B cell (primary cell): ENCODE data around the gene EPB41L2. TPM values are rescaled to one million over a fixed set of nuclear protein-coding genes. Genes with fewer than 3 reads are reported as not detected.
A peak's percentile ranks its signal among the peaks of the same experiment; 100 is the strongest.

ENCODE experiments used
- ATAC-seq: fragments of 200-7000 bp; cut with Tn5 transposase; one replicate; pipeline ENCODE4 v1.10.0; 2021; ENCODE audit warnings: low read depth, mild to moderate bottlenecking, moderate number of reproducible peaks, moderate library complexity
- CTCF ChIA-PET: fragments of 350-600 bp; sonication (Branson Sonifier 250); formaldehyde crosslinking; loops from one replicate; lab custom pipeline; 2021; ENCODE audit warnings: antibody characterized with exemption, inconsistent platforms; lab: Charles Lee
- POLR2A ChIA-PET: fragments of 350-600 bp; sonication (Branson Sonifier 250); formaldehyde crosslinking; loops from one replicate; lab custom pipeline; 2021; ENCODE audit warnings: antibody characterized with exemption; lab: Charles Lee
- DNase-seq: peaks from one replicate; pipeline ENCODE4 v3.0.0; 2013
- H2AFZ ChIP-seq: 2 replicates; pipeline ENCODE4 v1.6.1; 2012; ENCODE audit warnings: mild to moderate bottlenecking, low read depth, low read length; ENCODE audit not compliant: insufficient read depth, poor library complexity, severe bottlenecking
- H3K27ac ChIP-seq, 2 donors: 1 replicate in 1 of 2; 2 replicates in 1 of 2; pipeline ENCODE4 v1.5.1; 2012 to 2013; ENCODE audit warnings: low read length in 2 of 2, mild to moderate bottlenecking in 2 of 2, moderate library complexity in 1 of 2
- H3K27me3 ChIP-seq, 4 experiments: fragments of 200-600 bp in 1 of 4; sonication (generic) in 1 of 4; replicated peaks in 1 of 4; 1 replicate in 2 of 4; 2 replicates in 2 of 4; pipeline versions ENCODE4 v1.6.1 to v1.7.0; 2013 to 2016; ENCODE audit warnings: low read length in 3 of 4, mild to moderate bottlenecking in 2 of 4, mixed read lengths in 1 of 4, moderate library complexity in 1 of 4; ENCODE audit not compliant: insufficient read depth in 4 of 4, control insufficient read depth in 3 of 4; ENCODE audit errors: control extremely low read depth in 1 of 4
- H3K36me3 ChIP-seq, 2 experiments: replicated peaks in 1 of 2; 1 replicate in 1 of 2; 2 replicates in 1 of 2; pipeline versions ENCODE4 v1.6.1 to v1.7.1; 2013; ENCODE audit warnings: low read length in 1 of 2; ENCODE audit not compliant: insufficient read depth in 2 of 2, control insufficient read depth in 1 of 2; ENCODE audit errors: control extremely low read depth in 1 of 2, extremely low read depth in 1 of 2
- H3K4me1 ChIP-seq, 2 donors: fragments of 200-600 bp in 1 of 2; sonication (generic) in 1 of 2; 1 replicate in 1 of 2; 2 replicates in 1 of 2; pipeline versions ENCODE4 v1.5.1 to v1.6.1; 2013 to 2017; ENCODE audit warnings: low read length in 2 of 2; ENCODE audit not compliant: control insufficient read depth in 2 of 2, insufficient read depth in 2 of 2
- H3K4me2 ChIP-seq: replicated peaks from 2 replicates; pipeline ENCODE3; 2012; ENCODE audit warnings: mild to moderate bottlenecking, low read depth, low read length; ENCODE audit not compliant: poor library complexity, severe bottlenecking
- H3K4me3 ChIP-seq, 5 experiments: fragments of 200-600 bp in 1 of 5; sonication (generic) in 1 of 5; 1 replicate in 3 of 5; 2 replicates in 2 of 5; pipeline versions ENCODE4 v1.5.1 to v1.7.0; 2011 to 2016; ENCODE audit warnings: low read length in 4 of 5, mild to moderate bottlenecking in 4 of 5, low read depth in 2 of 5, control low read depth in 1 of 5, moderate library complexity in 1 of 5; ENCODE audit not compliant: insufficient read depth in 1 of 5; ENCODE audit errors: control extremely low read depth in 1 of 5, extremely low read depth in 1 of 5
- H3K79me2 ChIP-seq: fragments of 200-600 bp; sonication (generic); one replicate; pipeline ENCODE4 v1.6.0; 2016; ENCODE audit warnings: low read length; ENCODE audit not compliant: control insufficient read depth, insufficient read depth
- H3K9ac ChIP-seq: fragments of 200-600 bp; sonication (generic); 2 replicates; pipeline ENCODE4 v1.6.1; 2017; ENCODE audit warnings: mild to moderate bottlenecking, low read length, moderate library complexity
- H3K9me3 ChIP-seq, 3 donors: one replicate each; pipeline versions ENCODE4 v1.6.1 to v1.7.1; 2013; ENCODE audit warnings: low read length in 2 of 3; ENCODE audit not compliant: control insufficient read depth in 2 of 3, insufficient read depth in 1 of 3; ENCODE audit errors: control extremely low read depth in 1 of 3
- H4K20me1 ChIP-seq: 2 replicates; pipeline ENCODE4 v1.6.0; 2012; ENCODE audit warnings: mild to moderate bottlenecking, low read length; ENCODE audit not compliant: insufficient read depth, control insufficient read depth, poor library complexity, severe bottlenecking
- H3K27ac Mint-ChIP-seq: one replicate; pipeline ENCODE4 v1.8.0; 2021; ENCODE audit warnings: mixed read lengths
- H3K27me3 Mint-ChIP-seq: one replicate; pipeline ENCODE4 v1.8.0; 2021; ENCODE audit warnings: mixed read lengths
- H3K4me1 Mint-ChIP-seq: one replicate; pipeline ENCODE4 v1.8.0; 2021; ENCODE audit warnings: mixed read lengths
- H3K4me3 Mint-ChIP-seq: one replicate; pipeline ENCODE4 v1.8.0; 2021; ENCODE audit warnings: mixed read lengths
- H3K9me3 Mint-ChIP-seq: one replicate; pipeline ENCODE4 v1.8.0; 2022; ENCODE audit warnings: mixed read lengths; ENCODE audit not compliant: insufficient read depth
- EZH2 ChIP-seq: IDR thresholded peaks from 2 replicates; pipeline ENCODE4 v1.6.1; 2012; ENCODE audit warnings: borderline replicate concordance, low read depth, mild to moderate bottlenecking, moderate library complexity, low read length; ENCODE audit not compliant: insufficient read depth, poor library complexity, severe bottlenecking
- WGBS: methylation state at CpG from one replicate; pipeline ENCODE4 v1.1.5; 2013; ENCODE audit warnings: missing lambda C conversion rate; ENCODE audit not compliant: insufficient coverage; 5-methylcytosine and 5-hydroxymethylcytosine counted together
- intact Hi-C: fragments of 100-400 bp; cut with micrococcal nuclease; formaldehyde crosslinking; loops from one replicate; pipeline ENCODE4 v1.10.0; 2022
- polyA plus RNA-seq: library from polyadenylated mRNA; depleted of rRNA; stranded (reverse); fragments of >200 nt; gene quantifications from 2 replicates; pipeline ENCODE4 v1.2.3, GENCODE V29; 2012
- total RNA-seq, 2 donors: library from RNA; stranded (reverse); fragments of 120-200 nt in 1 of 2; gene quantifications; 1 replicate in 1 of 2; 2 replicates in 1 of 2; pipeline versions ENCODE4 v1.2.3 to v1.2.4, GENCODE V29; 2013 to 2022
- TF ChIP-seq, protein P1 (sequence below): fragments of 200-600 bp; IDR thresholded peaks from one replicate; pipeline ENCODE4 v1.8.0; 2022; ENCODE audit warnings: antibody characterized with exemption, mild to moderate bottlenecking

EPB41L2 gene
- total and polyA plus RNA-seq, 2 donors (not counting 1 experiment from before 2014, with no cell fraction given): 17.8 to 61.0 TPM

DNA sequence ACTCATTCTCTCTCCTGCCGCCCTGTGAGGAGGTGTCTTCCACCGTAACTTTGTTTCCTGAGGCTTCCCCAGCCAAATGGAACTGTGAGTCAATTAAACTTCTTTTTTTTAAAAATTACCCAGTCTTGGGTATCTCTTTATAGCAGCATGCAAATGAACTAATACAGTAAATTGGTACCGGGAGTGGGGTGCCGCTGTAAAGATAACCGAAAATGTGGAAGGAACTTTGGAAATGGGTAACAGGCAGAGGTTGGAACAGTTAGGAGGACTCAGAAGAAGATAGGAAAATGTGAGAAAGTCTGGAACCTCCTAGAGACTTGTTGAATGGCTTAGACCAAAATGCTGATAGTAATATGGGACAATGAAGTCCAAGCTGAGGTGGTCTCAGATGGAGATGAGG is 55.8 kb downstream of the EPB41L2 start:
- Mint-ChIP-seq H3K4me1 (peaks cover 18% of the 10 kb centered on the region), H3K27me3 (no peaks in the 10 kb centered on the region), H3K27ac (no peak overlapping the region), H3K9me3 (peaks cover 15% of the 10 kb centered on the region), H3K4me3 (no peak overlapping the region)
- intact Hi-C loops: no loop called here
- H3K27ac ChIP-seq: no peak overlapping the region
- H3K36me3 ChIP-seq: no peaks in the 10 kb centered on the region
- no peak overlapping the region for H3K4me3 ChIP-seq
- POLR2A ChIA-PET: no interaction called here
- ATAC-seq: no peak
- DNase-seq: no peak
- no peak overlapping the region for H2AFZ ChIP-seq
- WGBS: 100% methylated on average over 3 of the region's 5 CpGs
- H3K4me1 ChIP-seq: peaks cover 4 to 7% of the 10 kb centered on the region in 2 donors
- no peak for TF ChIP-seq EZH2
- TF ChIP-seq, protein P1, sequence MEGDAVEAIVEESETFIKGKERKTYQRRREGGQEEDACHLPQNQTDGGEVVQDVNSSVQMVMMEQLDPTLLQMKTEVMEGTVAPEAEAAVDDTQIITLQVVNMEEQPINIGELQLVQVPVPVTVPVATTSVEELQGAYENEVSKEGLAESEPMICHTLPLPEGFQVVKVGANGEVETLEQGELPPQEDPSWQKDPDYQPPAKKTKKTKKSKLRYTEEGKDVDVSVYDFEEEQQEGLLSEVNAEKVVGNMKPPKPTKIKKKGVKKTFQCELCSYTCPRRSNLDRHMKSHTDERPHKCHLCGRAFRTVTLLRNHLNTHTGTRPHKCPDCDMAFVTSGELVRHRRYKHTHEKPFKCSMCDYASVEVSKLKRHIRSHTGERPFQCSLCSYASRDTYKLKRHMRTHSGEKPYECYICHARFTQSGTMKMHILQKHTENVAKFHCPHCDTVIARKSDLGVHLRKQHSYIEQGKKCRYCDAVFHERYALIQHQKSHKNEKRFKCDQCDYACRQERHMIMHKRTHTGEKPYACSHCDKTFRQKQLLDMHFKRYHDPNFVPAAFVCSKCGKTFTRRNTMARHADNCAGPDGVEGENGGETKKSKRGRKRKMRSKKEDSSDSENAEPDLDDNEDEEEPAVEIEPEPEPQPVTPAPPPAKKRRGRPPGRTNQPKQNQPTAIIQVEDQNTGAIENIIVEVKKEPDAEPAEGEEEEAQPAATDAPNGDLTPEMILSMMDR: no peak
- H3K4me2 ChIP-seq: no peak overlapping the region
- CTCF ChIA-PET: interaction anchor here (0.7 kb wide), 1 partner anchor 25 kb away, joined by 4 read pairs; no protein-coding TSS in a partner anchor
- peaks cover 50% of the 10 kb centered on the region for H3K79me2 ChIP-seq
- H3K9me3 ChIP-seq: peaks cover 0 to 25% (median 16%) of the 10 kb centered on the region in 3 donors
- peaks cover 9% of the 10 kb centered on the region for H4K20me1 ChIP-seq
- no peaks in the 10 kb centered on the region for H3K27me3 ChIP-seq
- H3K9ac ChIP-seq: no peak overlapping the region

DNA sequence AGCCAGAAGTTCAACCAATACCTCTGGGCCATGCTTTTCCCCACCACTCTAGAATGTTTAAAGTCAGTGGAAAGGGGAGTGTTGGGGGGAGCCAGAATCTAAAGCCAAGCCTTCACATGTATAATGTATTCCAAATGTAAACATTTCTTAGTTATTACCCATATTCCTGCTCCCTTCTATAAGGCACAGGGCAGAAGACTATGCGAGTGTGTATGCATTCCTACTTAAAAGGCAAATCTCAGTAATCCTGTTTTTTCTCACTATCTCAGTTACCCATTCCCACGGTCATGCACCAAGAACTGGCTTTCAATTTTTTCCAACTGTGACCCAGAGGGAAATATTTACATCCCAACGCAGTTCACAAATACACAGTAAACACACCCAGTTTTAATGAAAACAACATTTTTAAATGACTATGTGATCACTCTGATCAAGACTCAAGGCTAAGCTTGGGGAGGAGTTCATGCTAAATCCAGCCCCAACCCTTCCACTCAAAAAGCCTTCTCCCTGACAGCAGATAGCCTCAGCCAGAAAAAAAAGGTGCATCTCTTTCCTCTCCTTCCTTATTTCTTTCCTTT is 57.5 kb downstream of the EPB41L2 start:
- no peak overlapping the region for H3K4me3 ChIP-seq
- DNase-seq (no peak), ATAC-seq (no peak)
- H3K27ac ChIP-seq: no peak overlapping the region
- no peaks in the 10 kb centered on the region for H3K27me3 ChIP-seq
- H3K9me3 ChIP-seq: peaks cover 0 to 25% (median 16%) of the 10 kb centered on the region in 3 donors
- 100% methylated on average over 2 of the region's 3 CpGs for WGBS
- Mint-ChIP-seq H3K27ac (no peak overlapping the region), H3K4me3 (no peak overlapping the region), H3K9me3 (peaks cover 15% of the 10 kb centered on the region), H3K27me3 (no peaks in the 10 kb centered on the region), H3K4me1 (peaks cover 25% of the 10 kb centered on the region)
- no peak overlapping the region for H2AFZ ChIP-seq
- ChIA-PET POLR2A (no interaction called here), CTCF (no interaction called here)
- no peak overlapping the region for H3K9ac ChIP-seq
- TF ChIP-seq EZH2: no peak
- TF ChIP-seq, protein P1: no peak
- H4K20me1 ChIP-seq: peaks cover 9% of the 10 kb centered on the region
- intact Hi-C loops: no loop called here
- H3K79me2 ChIP-seq: peaks cover 63% of the 10 kb centered on the region
- no peaks in the 10 kb centered on the region for H3K36me3 ChIP-seq
- H3K4me1 ChIP-seq: peaks cover 4 to 7% of the 10 kb centered on the region in 2 donors
- peak overlapping the region; percentile 7 for H3K4me2 ChIP-seq
